Natural killer cell (primary cell): Measurements from ENCODE around the gene IVL. TPM values are rescaled to one million over a fixed set of nuclear protein-coding genes. Genes with fewer than 3 reads are reported as not detected.

Source experiments
- ATAC-seq, 3 donors: fragments of 150-1000 bp in 2 of 3; fragments of 200-7000 bp in 1 of 3; cut with Tn5 transposase; 1 replicate in 1 of 3; 2 replicates in 2 of 3; pipeline ENCODE4 v1.10.0; 2021; ENCODE audit warnings: mild to moderate bottlenecking in 2 of 3, moderate library complexity in 2 of 3
- DNase-seq, 2 donors: peaks; one replicate each; pipeline versions ENCODE4 v3.0.0 to v3.0.0-alpha.2; 2013 to 2021; ENCODE audit warnings: mixed read lengths in 1 of 2
- H3K27ac ChIP-seq: one replicate; pipeline ENCODE4 v1.5.1; 2013; ENCODE audit warnings: mild to moderate bottlenecking, low read length
- H3K27me3 ChIP-seq: one replicate; pipeline ENCODE4 v1.6.1; 2013; ENCODE audit warnings: low read length; ENCODE audit not compliant: control insufficient read depth, insufficient read depth
- H3K36me3 ChIP-seq: one replicate; pipeline ENCODE4 v1.6.1; 2013; ENCODE audit warnings: low read length; ENCODE audit not compliant: control insufficient read depth, insufficient read depth
- H3K4me1 ChIP-seq: one replicate; pipeline ENCODE4 v1.6.1; 2013; ENCODE audit warnings: low read length; ENCODE audit not compliant: control insufficient read depth, insufficient read depth
- H3K4me3 ChIP-seq: one replicate; pipeline ENCODE4 v1.5.1; 2013; ENCODE audit warnings: low read length
- H3K9me3 ChIP-seq: one replicate; pipeline ENCODE4 v1.6.1; 2013; ENCODE audit warnings: low read length; ENCODE audit not compliant: control insufficient read depth, insufficient read depth
- H3K27ac Mint-ChIP-seq, 2 donors: one replicate each; pipeline ENCODE4 v1.8.0; 2022; ENCODE audit warnings: mild to moderate bottlenecking in 2 of 2, mixed read lengths in 2 of 2, moderate library complexity in 1 of 2
- H3K27me3 Mint-ChIP-seq, 2 donors: one replicate each; pipeline ENCODE4 v1.8.0; 2022; ENCODE audit warnings: low read depth in 2 of 2, mixed read lengths in 2 of 2
- H3K36me3 Mint-ChIP-seq: one replicate; pipeline ENCODE4 v1.8.0; 2022; ENCODE audit warnings: mixed read lengths
- H3K4me1 Mint-ChIP-seq, 2 donors: one replicate each; pipeline ENCODE4 v1.8.0; 2022; ENCODE audit warnings: mixed read lengths in 2 of 2
- H3K4me3 Mint-ChIP-seq: one replicate; pipeline ENCODE4 v1.8.0; 2022; ENCODE audit warnings: mild to moderate bottlenecking, moderate library complexity, mixed read lengths
- H3K9me3 Mint-ChIP-seq, 2 donors: one replicate each; pipeline ENCODE4 v1.8.0; 2022; ENCODE audit warnings: mixed read lengths in 2 of 2
- CTCF ChIP-seq: fragments of 200-600 bp; IDR thresholded peaks from one replicate; pipeline ENCODE4 v1.8.0; 2022; ENCODE audit warnings: antibody characterized with exemption
- WGBS: methylation state at CpG from one replicate; pipeline ENCODE4 v1.1.7; 2013; ENCODE audit warnings: missing lambda C conversion rate; ENCODE audit not compliant: insufficient coverage; 5-methylcytosine and 5-hydroxymethylcytosine counted together
- intact Hi-C: fragments of 100-400 bp; cut with micrococcal nuclease; formaldehyde crosslinking; loops from one replicate; pipeline ENCODE4 v1.14.2; 2022
- total RNA-seq, 4 donors: library from RNA; stranded (reverse); fragments of 120-200 nt in 1 of 4; gene quantifications; one replicate each; pipeline versions ENCODE4 v1.2.3 to v1.2.4, GENCODE V29; 2013 to 2022

Gene IVL
- total RNA-seq, 3 donors from 2014 or later (not counting 1 experiment from before 2014, with no cell fraction given), result not detected

DNA sequence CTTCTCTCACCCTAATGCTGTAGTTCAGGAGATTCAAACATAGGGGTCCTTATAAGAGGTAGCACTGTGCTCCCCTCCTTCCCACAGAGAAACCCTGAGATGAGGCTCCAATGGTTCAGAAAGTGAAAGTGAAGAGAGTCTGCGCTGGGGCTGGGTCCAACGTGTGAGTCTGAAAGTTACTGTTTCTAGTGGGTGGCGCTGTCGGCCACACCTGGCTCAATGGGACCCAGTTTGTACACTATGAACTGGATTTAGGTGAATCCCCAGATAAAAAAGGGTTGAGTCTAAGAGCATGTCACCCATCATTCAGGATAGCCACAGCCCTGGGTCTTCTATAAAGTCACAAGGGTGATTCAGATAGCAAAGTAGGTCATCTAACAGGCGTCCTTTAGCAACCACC is 27.4 kb upstream of the IVL start:
- H3K9me3 Mint-ChIP-seq, result no peaks in the 10 kb centered on the region
- TF ChIP-seq CTCF, result no peak
- no peak overlapping the region for H3K27ac Mint-ChIP-seq
- no peaks in the 10 kb centered on the region for H3K36me3 ChIP-seq
- intact Hi-C loops, result no loop called here
- no peaks in the 10 kb centered on the region for H3K9me3 ChIP-seq
- H3K27ac ChIP-seq, result no peak overlapping the region
- H3K4me3 ChIP-seq, result no peak overlapping the region
- H3K4me1 ChIP-seq, result peaks cover 3% of the 10 kb centered on the region
- H3K36me3 Mint-ChIP-seq, result no peaks in the 10 kb centered on the region
- H3K27me3 ChIP-seq, result no peaks in the 10 kb centered on the region
- H3K4me1 Mint-ChIP-seq, result no peaks in the 10 kb centered on the region
- peaks cover 6 to 29% of the 10 kb centered on the region in 2 donors for H3K27me3 Mint-ChIP-seq
- ATAC-seq, result no peak
- no peak for DNase-seq
- 54% methylated on average over 5 of the region's 5 CpGs for WGBS
- no peak overlapping the region for H3K4me3 Mint-ChIP-seq

GRCh38 chr1:152884085-152884484 is 24.3 kb upstream of the IVL start:
- Histone ChIP-seq H3K9me3 (no peaks in the 10 kb centered on the region), H3K36me3 (no peaks in the 10 kb centered on the region), H3K4me3 (no peak overlapping the region), H3K27me3 (no peaks in the 10 kb centered on the region), H3K27ac (no peak overlapping the region), H3K4me1 (peaks cover 3% of the 10 kb centered on the region)
- no peak for ATAC-seq
- no peaks in the 10 kb centered on the region for H3K36me3 Mint-ChIP-seq
- no peak for DNase-seq
- no peak overlapping the region for H3K27ac Mint-ChIP-seq
- H3K9me3 Mint-ChIP-seq, result no peaks in the 10 kb centered on the region
- intact Hi-C loops, result no loop called here
- H3K4me3 Mint-ChIP-seq, result no peak overlapping the region
- H3K27me3 Mint-ChIP-seq, result peaks cover 4 to 14% of the 10 kb centered on the region in 2 donors
- no peaks in the 10 kb centered on the region for H3K4me1 Mint-ChIP-seq
- TF ChIP-seq CTCF, result no peak

- ATAC-seq, result no peak
- H3K4me3 ChIP-seq, result no peak overlapping the region
- WGBS, result 95% methylated on average over 1 of the region's 1 CpG
- Mint-ChIP-seq H3K27me3 (peaks cover 4 to 15% of the 10 kb centered on the region in 2 donors), H3K4me3 (no peak overlapping the region), H3K27ac (no peak overlapping the region), H3K9me3 (no peaks in the 10 kb centered on the region), H3K36me3 (no peaks in the 10 kb centered on the region), H3K4me1 (no peaks in the 10 kb centered on the region)
- no peaks in the 10 kb centered on the region for H3K27me3 ChIP-seq
- no peaks in the 10 kb centered on the region for H3K36me3 ChIP-seq
- intact Hi-C loops, result no loop called here
- TF ChIP-seq CTCF, result no peak
- DNase-seq, result no peak
- H3K27ac ChIP-seq, result no peak overlapping the region
- no peaks in the 10 kb centered on the region for H3K9me3 ChIP-seq
- H3K4me1 ChIP-seq, result peaks cover 3% of the 10 kb centered on the region
Measured at GRCh38 chr1:152884506-152884905, 23.8 kb upstream of the IVL start.

DNA sequence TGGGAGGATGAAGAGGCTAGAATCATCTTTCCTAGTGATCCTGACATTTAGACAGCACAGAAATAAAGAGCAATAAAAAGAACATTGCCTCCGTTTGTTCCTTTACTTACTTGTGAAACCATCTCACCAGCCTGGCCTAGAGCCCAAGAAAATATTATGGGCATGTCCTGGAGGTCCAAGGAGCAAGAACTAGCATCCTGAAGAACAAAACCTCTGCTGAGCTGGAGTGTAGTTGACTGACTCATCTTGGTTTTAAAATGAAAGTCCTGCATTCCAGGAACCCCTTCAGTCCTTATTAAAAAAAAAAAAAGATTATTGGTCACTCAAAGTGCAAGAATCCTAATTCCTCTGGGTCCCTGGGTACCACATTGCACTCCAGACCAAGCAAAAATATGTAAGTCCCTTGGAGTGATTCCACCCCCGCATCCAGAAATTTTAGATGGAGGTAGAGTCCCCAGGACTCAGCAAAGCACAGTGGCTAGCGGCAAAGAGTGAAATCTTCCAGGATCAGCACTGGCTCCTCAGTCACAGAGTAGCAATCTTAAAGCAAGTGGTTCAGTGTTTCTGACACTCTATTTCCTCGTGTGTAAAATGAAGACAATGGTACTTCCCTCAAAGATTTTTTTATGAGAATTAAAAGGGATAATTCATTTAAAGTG is 23.3 kb upstream of the IVL start:
- no peaks in the 10 kb centered on the region for H3K4me1 Mint-ChIP-seq
- 77% methylated on average over 4 of the region's 4 CpGs for WGBS
- H3K27me3 ChIP-seq, result no peaks in the 10 kb centered on the region

More for the DNA sequence above, 23.3 kb upstream of the IVL start:
- Histone ChIP-seq H3K4me1 (peaks cover 3% of the 10 kb centered on the region), H3K9me3 (no peaks in the 10 kb centered on the region), H3K4me3 (no peak overlapping the region), H3K27ac (no peak overlapping the region), H3K36me3 (no peaks in the 10 kb centered on the region)
- Mint-ChIP-seq H3K9me3 (no peaks in the 10 kb centered on the region), H3K4me3 (no peak overlapping the region), H3K27me3 (peaks cover 10 to 21% of the 10 kb centered on the region in 2 donors), H3K36me3 (no peaks in the 10 kb centered on the region), H3K27ac (no peak overlapping the region)
- intact Hi-C loops, result no loop called here
- DNase-seq (no peak), ATAC-seq (no peak)
- no peak for TF ChIP-seq CTCF
